WERI-Rb-1 (cell line): ENCODE data around the gene HLA-DPA1.

ENCODE experiments used
- DNase-seq: peaks from one replicate; pipeline ENCODE4 v3.0.0-alpha.2; 2020
- H3K27ac ChIP-seq: fragments of 250-450 bp; sonication (Bioruptor Pico); 2 replicates; pipeline ENCODE4 v1.5.1; 2020; ENCODE audit warnings: mild to moderate bottlenecking, moderate library complexity
- H3K27me3 ChIP-seq: fragments of 250-450 bp; sonication (Bioruptor Pico); 2 replicates; pipeline ENCODE4 v1.5.1; 2021; ENCODE audit warnings: mild to moderate bottlenecking, low read depth, moderate library complexity; ENCODE audit not compliant: insufficient read depth, severe bottlenecking
- H3K36me3 ChIP-seq: fragments of 250-450 bp; sonication (Bioruptor Pico); 2 replicates; pipeline ENCODE4 v1.5.1; 2020; ENCODE audit warnings: mild to moderate bottlenecking, moderate library complexity
- H3K4me3 ChIP-seq: 2 replicates; pipeline ENCODE4 v1.5.1; 2011; ENCODE audit warnings: low read depth, mild to moderate bottlenecking, control low read depth, low read length
- H3K9me3 ChIP-seq: fragments of 250-450 bp; sonication (Bioruptor Pico); 2 replicates; pipeline ENCODE4 v1.5.1; 2021; ENCODE audit warnings: mild to moderate bottlenecking, moderate library complexity; ENCODE audit not compliant: severe bottlenecking
- TF ChIP-seq, protein P1 (sequence below): IDR thresholded peaks from 2 replicates; pipeline ENCODE4 v1.5.1; 2011; ENCODE audit warnings: low read depth, mild to moderate bottlenecking, control low read depth, inconsistent platforms, low read length

The HLA-DPA1 gene

GRCh38 chr6:33061987-33062386 lies 11.5 kb downstream of the HLA-DPA1 start:
- H3K27ac ChIP-seq, result no peak overlapping the region
- no peaks in the 10 kb centered on the region for H3K9me3 ChIP-seq
- H3K36me3 ChIP-seq, result no peaks in the 10 kb centered on the region
- TF ChIP-seq, protein P1, sequence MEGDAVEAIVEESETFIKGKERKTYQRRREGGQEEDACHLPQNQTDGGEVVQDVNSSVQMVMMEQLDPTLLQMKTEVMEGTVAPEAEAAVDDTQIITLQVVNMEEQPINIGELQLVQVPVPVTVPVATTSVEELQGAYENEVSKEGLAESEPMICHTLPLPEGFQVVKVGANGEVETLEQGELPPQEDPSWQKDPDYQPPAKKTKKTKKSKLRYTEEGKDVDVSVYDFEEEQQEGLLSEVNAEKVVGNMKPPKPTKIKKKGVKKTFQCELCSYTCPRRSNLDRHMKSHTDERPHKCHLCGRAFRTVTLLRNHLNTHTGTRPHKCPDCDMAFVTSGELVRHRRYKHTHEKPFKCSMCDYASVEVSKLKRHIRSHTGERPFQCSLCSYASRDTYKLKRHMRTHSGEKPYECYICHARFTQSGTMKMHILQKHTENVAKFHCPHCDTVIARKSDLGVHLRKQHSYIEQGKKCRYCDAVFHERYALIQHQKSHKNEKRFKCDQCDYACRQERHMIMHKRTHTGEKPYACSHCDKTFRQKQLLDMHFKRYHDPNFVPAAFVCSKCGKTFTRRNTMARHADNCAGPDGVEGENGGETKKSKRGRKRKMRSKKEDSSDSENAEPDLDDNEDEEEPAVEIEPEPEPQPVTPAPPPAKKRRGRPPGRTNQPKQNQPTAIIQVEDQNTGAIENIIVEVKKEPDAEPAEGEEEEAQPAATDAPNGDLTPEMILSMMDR, result no peak
- no peak for DNase-seq
- no peaks in the 10 kb centered on the region for H3K27me3 ChIP-seq
- no peak overlapping the region for H3K4me3 ChIP-seq

- DNase-seq, result no peak
- no peaks in the 10 kb centered on the region for H3K36me3 ChIP-seq
- H3K9me3 ChIP-seq, result no peaks in the 10 kb centered on the region
- H3K4me3 ChIP-seq, result no peak overlapping the region
- TF ChIP-seq, protein P1, result no peak
- no peak overlapping the region for H3K27ac ChIP-seq
- H3K27me3 ChIP-seq, result no peaks in the 10 kb centered on the region
Measured at GRCh38 chr6:33057222-33058150, 16.0 kb downstream of the HLA-DPA1 start.

DNA sequence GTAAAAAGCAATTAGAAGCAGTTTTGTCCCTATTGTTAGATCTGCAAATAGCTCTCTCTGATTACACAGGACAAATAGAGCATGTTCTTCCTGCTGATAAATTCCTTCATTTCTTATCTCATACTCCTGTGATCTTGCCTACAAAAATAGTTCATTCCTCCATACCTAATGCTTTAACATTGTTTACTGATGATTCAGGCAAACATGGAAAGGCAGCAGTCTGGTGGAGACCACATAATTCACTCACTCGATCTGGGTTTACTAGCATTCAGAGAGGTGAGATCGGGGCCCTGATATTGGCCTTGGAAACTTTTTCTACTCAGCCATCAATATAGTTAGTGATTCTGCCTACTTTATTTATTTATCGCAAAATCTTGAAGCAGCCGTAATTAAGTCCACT lies 20.2 kb downstream of the HLA-DPA1 start:
- H3K9me3 ChIP-seq, result no peaks in the 10 kb centered on the region
- no peaks in the 10 kb centered on the region for H3K27me3 ChIP-seq
- DNase-seq, result no peak
- H3K4me3 ChIP-seq, result no peak overlapping the region
- no peak overlapping the region for H3K27ac ChIP-seq
- no peaks in the 10 kb centered on the region for H3K36me3 ChIP-seq
- TF ChIP-seq, protein P1, result no peak

DNA sequence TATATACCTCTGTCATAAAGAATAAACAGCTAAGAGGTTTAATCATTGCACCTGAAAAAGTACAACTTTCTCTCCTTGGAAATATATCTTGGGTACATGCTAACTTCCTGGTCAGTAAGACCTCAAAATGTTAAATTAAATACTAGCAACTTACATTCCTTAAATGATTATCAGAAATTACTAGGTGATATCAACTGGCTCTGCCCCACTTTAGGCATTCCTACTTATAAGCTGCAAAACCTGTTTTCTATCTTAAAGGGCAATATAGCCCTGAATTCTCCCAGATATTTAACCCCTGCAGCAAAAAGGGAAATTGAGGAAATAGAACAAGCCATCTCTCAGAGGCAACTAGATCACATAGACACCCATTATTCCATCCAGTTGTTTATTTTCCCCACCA lies 20.8 kb downstream of the HLA-DPA1 start:
- no peak for DNase-seq
- H3K27me3 ChIP-seq, result no peaks in the 10 kb centered on the region

DNA sequence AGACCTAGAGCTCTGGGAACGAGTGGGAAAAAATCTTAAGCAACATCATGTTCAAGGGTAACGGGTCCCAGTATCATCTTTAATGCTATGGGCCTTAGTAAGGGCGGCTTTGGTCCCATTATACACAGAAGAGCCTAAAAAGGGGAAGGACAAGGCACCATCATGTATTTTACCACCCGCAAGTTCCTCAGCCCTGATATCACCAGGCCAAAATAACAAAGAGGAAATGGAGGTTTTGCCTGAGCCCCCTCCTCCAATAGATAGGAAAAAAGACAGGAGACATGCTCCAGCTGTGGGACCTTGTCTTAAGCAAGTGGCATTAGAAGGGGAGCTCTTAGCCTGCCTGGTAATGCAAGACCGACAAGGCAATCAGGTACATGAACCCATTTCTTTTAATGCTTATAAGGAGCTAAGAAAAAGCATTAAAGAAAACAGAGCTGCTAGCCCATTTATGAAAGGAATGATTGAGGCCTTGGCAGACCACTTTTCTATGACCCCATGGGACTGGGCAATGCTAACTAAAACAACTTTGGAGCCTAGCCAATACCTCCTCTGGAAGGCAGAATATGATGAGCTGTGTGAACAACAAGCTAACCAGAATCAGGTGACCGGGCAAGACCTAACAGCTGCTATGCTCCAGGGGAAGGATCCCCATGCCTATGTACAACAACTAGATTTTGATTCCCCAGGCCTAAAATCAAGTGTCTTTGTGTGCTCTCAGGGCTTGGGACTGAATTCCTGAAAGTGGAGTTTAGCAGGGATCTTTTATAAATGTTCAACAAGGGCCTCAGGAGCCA lies 23.2 kb downstream of the HLA-DPA1 start:
- H3K36me3 ChIP-seq, result no peaks in the 10 kb centered on the region
- no peaks in the 10 kb centered on the region for H3K9me3 ChIP-seq
- no peak overlapping the region for H3K4me3 ChIP-seq
- H3K27ac ChIP-seq, result no peak overlapping the region
- H3K27me3 ChIP-seq, result no peaks in the 10 kb centered on the region
- TF ChIP-seq, protein P1, result no peak
- no peak for DNase-seq

More for the DNA sequence above, 20.8 kb downstream of the HLA-DPA1 start:
- H3K36me3 ChIP-seq, result no peaks in the 10 kb centered on the region
- TF ChIP-seq, protein P1, result no peak
- no peaks in the 10 kb centered on the region for H3K9me3 ChIP-seq
- H3K4me3 ChIP-seq, result no peak overlapping the region
- no peak overlapping the region for H3K27ac ChIP-seq
